Subcutaneous adipose tissue (tissue), 4 donors: Measurements from ENCODE around the gene TMEM98. TPM values are rescaled to one million over a fixed set of nuclear protein-coding genes. Genes with fewer than 3 reads are reported as not detected.

Source experiments
- CTCF ChIP-seq: fragments of 450-650 bp; IDR thresholded peaks from one replicate; pipeline ENCODE4 v1.5.1; 2016; ENCODE audit warnings: low read depth, mild to moderate bottlenecking, control low read depth, antibody characterized with exemption, moderate library complexity
- total RNA-seq, 4 donors: library from RNA; depleted of rRNA; stranded (reverse); fragments of >200 nt; gene quantifications; one replicate each; pipeline ENCODE4 v1.1.0, GENCODE V29; 2016

TMEM98 gene
- total RNA-seq, 4 donors from 2014 or later, result 9.5 to 57.3 (median 32.3) TPM

DNA sequence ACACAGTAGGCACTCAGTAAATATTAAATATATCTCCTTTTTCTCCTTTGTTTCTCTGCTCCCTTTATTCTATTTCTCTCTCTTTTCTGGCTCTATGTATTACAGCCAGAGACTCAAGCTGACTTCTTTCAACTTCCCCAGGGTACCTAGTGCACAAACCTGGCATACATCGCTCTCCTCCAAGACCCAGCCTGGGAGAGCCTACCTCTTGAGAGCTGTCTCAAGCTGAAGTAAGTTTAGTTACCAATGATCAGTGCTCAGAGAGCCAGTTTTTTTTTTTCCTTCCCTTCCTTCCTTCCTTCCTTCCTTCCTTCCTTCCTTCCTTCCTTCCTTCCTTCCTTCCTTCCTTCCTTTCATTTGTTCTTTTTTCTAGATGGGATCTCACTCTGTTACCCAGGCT lies 19.8 kb downstream of the TMEM98 start:
- TF ChIP-seq CTCF, result no peak

DNA sequence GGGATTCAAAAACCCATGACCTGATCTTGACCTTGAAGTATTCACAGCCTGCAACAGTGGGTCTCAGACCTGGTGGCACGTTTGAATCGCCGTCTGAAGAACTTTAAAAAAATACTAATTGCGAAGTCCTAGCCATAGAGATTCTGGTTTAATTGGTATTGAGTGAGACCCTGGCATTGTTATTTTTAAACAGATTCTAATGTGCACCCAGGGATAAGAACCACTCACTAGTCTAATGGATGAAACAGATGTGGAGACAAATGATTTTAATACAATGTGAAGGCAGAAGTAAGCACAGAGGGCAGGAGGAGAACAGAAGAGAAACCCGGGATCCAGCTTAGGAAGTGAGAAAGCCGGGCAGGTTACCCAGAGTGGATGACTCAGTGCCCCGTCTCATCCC lies 21.2 kb downstream of the TMEM98 start:
- TF ChIP-seq CTCF, result no peak

GRCh38 chr17:32953045-32953444 lies 25.1 kb downstream of the TMEM98 start:
- no peak for TF ChIP-seq CTCF

DNA sequence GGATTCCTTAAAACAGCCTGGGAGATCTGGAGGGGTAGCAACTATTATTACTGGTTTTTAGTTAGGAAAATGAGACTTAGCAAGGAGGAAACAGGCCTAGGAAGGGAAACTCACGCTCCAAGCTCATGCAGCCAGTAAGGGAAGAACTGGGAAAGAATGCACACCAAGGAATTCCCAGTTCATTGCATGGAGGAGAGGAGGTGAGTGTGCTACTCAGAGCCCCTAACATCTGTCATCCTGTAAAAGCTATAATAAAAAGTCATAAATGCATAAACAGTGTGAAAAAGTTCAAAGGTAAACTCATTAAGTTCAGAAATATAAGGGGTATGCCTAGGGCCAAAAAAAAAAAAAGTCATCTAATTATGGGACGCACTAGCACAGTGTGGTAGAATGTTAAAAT lies 25.9 kb downstream of the TMEM98 start:
- TF ChIP-seq CTCF, result no peak

GRCh38 chr17:32954477-32954876 lies 26.5 kb downstream of the TMEM98 start:
- no peak for TF ChIP-seq CTCF

DNA sequence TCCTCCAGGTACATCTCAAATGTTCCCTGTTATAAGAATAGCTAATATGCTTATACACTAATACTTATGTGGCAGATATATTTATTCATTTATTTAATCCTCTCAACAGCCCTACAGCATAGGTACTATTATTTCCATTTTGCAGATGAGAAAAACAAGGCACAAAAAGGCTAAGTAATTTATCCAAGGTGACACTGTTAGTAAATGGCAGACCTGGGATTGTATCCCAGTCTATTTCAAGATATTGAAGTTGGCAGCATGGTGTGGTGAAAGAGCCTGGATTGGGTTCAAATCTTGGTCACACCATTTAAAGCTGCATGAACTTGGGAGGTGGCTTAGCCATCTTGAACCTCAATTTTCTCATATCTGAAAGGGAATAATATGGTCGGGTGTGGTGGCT lies 27.2 kb downstream of the TMEM98 start:
- TF ChIP-seq CTCF, result no peak

DNA sequence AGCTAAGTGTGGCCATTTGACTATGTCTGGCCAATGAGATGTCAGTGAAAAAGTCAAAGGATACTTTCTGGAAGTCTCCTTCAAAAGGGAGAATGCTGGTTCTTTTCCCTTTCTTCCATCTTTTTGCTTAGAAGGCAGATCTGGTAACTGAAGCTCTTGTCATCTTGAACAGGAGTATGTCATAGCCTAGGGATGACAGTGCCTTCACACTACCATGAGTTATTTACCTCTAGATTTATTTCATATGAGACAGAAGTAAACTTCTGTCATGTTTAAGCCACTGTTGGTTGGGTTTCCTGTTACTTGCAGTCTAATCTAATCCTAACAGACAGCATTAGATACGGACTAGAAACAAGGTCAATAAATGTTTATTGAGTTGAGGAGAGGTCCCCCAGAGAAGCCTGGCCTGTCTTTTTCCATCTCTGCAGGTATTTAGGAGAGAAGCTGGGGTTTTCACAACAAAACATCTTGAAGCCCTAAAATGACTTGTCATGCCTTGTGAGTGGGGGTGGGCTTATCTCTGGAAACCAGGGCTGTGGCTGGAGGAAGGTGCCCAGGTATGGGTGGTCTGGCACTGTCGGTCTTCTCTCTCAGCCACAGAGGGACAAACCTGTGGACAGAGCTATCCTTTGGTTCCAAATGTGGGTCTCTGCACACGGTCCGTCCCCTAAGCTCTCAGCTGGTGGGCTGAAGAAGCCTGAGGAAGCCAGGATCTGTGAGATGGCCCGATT lies 28.5 kb downstream of the TMEM98 start:
- TF ChIP-seq CTCF, result no peak
